Stomach (tissue), 9 donors: ENCODE results near the gene PLOD2. TPM values are rescaled to one million over a fixed set of nuclear protein-coding genes. Genes with fewer than 3 reads are reported as not detected.

Source experiments
- DNase-seq, 2 donors: peaks; one replicate each; pipeline versions ENCODE4 v3.0.0 to v3.0.0-alpha.2; 2013 to 2019
- H3K27ac ChIP-seq, 5 donors: fragments of 200-600 bp in 4 of 5; sonication (generic) in 4 of 5; one replicate each; pipeline ENCODE4 v1.5.1; 2013 to 2019; ENCODE audit warnings: mild to moderate bottlenecking in 1 of 5, moderate library complexity in 1 of 5
- H3K27me3 ChIP-seq, 3 donors: fragments of 200-600 bp; sonication (generic); one replicate each; pipeline ENCODE4 v1.5.1; 2017 to 2019; ENCODE audit warnings: mixed run types in 1 of 3
- H3K36me3 ChIP-seq, 4 donors: fragments of 200-600 bp; sonication (generic); 1 replicate in 3 of 4; 2 replicates in 1 of 4; pipeline ENCODE4 v1.5.1; 2016 to 2019
- H3K4me1 ChIP-seq, 4 donors: fragments of 200-600 bp; sonication (generic); one replicate each; pipeline ENCODE4 v1.5.1; 2016 to 2019
- H3K4me3 ChIP-seq, 4 donors: fragments of 200-600 bp; sonication (generic) in 3 of 4; one replicate each; pipeline ENCODE4 v1.5.1; 2016 to 2019; ENCODE audit warnings: mild to moderate bottlenecking in 1 of 4
- H3K9me3 ChIP-seq, 4 donors: fragments of 200-600 bp; sonication (generic); one replicate each; pipeline ENCODE4 v1.5.1; 2016 to 2019
- CTCF ChIP-seq, 7 experiments: fragments of 450-650 bp in 4 of 7; fragments of 200-600 bp in 3 of 7; sonication (generic) in 3 of 7; IDR thresholded peaks; one replicate each; pipeline ENCODE4 v1.5.1; 2016 to 2019; ENCODE audit warnings: antibody characterized with exemption in 7 of 7, control low read depth in 2 of 7, mild to moderate bottlenecking in 1 of 7
- EP300 ChIP-seq: sonication (generic); formaldehyde crosslinking; IDR thresholded peaks from one replicate; pipeline ENCODE4 v1.6.1; 2017; ENCODE audit warnings: antibody characterized with exemption
- POLR2A ChIP-seq, 4 donors: fragments of 450-650 bp; IDR thresholded peaks; one replicate each; pipeline ENCODE4 v1.6.1; 2016; ENCODE audit warnings: antibody characterized with exemption in 4 of 4, control low read depth in 2 of 4, mild to moderate bottlenecking in 1 of 4, moderate library complexity in 1 of 4
- POLR2AphosphoS5 ChIP-seq, 3 donors: sonication (generic); formaldehyde crosslinking; IDR thresholded peaks; one replicate each; pipeline ENCODE4 v1.6.1; 2016; ENCODE audit warnings: antibody characterized with exemption in 3 of 3
- WGBS, 5 donors: extraction: QIAGEN DNeasy Blood & Tissue Kit in 3 of 5; methylation state at CpG; one replicate each; pipeline versions ENCODE4 v1.1.5 to v1.1.7; 2013 to 2018; 5-methylcytosine and 5-hydroxymethylcytosine counted together
- intact Hi-C: fragments of 100-400 bp; cut with DNase I; formaldehyde crosslinking; loops from one replicate; pipeline ENCODE4 v1.15.1; 2023; ENCODE audit warnings: low total_unique reads
- polyA plus RNA-seq, 3 donors: library from polyadenylated mRNA; stranded (reverse); fragments of 200-250 nt; gene quantifications; one replicate each; pipeline ENCODE4 v1.2.3, GENCODE V29; 2013
- total RNA-seq, 5 donors: library from RNA; depleted of rRNA; stranded (reverse); fragments of >200 nt; gene quantifications; one replicate each; pipeline versions ENCODE4 v1.1.0 to v1.2.3, GENCODE V29; 2014 to 2016
- donor health status: healthy with polysubstance abuse.
- donor health status: Bipolar disorder and iron deficiency.
- donor health status: healthy.

Gene PLOD2
- total and polyA plus RNA-seq, 8 donors: 18.1 to 99.5 (median 43.0) TPM

- Histone ChIP-seq H3K36me3 (no peaks in the 10 kb centered on the region), H3K9me3 (no peaks in the 10 kb centered on the region), H3K27ac (peak overlapping the region in 3 of 5 donors; percentile 16 to 43 (median 30)), H3K4me1 (peaks cover 0 to 61% (median 30%) of the 10 kb centered on the region in 4 donors), H3K4me3 (no peak overlapping the region), H3K27me3 (no peaks in the 10 kb centered on the region)
- intact Hi-C loops: no loop called here
- 55 to 80% (median 77%) methylated on average over 3 of the region's 3 CpGs for WGBS, 5 donors
- no peak for TF ChIP-seq CTCF (IDR thresholded peaks at IDR 0.05)
- no peak for TF ChIP-seq POLR2A (IDR thresholded peaks at IDR 0.05)
- TF ChIP-seq EP300: no peak
- TF ChIP-seq POLR2AphosphoS5 (IDR thresholded peaks at IDR 0.05): no peak
- DNase-seq: no peak
These were observed 21.3 kb downstream of the PLOD2 start for GRCh38 chr3:146139586-146140110.

GRCh38 chr3:146138902-146139301 is 22.1 kb downstream of the PLOD2 start:
- TF ChIP-seq POLR2AphosphoS5 (IDR thresholded peaks at IDR 0.05) (peak in 1 of 3 donors; percentile 17), EP300 (no peak)
- intact Hi-C loops: no loop called here
- Histone ChIP-seq H3K4me1 (peaks cover 0 to 59% (median 32%) of the 10 kb centered on the region in 4 donors), H3K27me3 (no peaks in the 10 kb centered on the region), H3K36me3 (no peaks in the 10 kb centered on the region), H3K27ac (peak overlapping the region in 4 of 5 donors; percentile 7 to 43 (median 25)), H3K4me3 (no peak overlapping the region), H3K9me3 (no peaks in the 10 kb centered on the region)
- no peak for DNase-seq
- WGBS, 5 donors: 54 to 86% (median 72%) methylated on average over 2 of the region's 2 CpGs

- H3K4me3 ChIP-seq: no peak overlapping the region
- no peaks in the 10 kb centered on the region for H3K27me3 ChIP-seq
- no peak overlapping the region for H3K27ac ChIP-seq
- intact Hi-C loops: no loop called here
- peaks cover 0 to 47% (median 23%) of the 10 kb centered on the region in 4 donors for H3K4me1 ChIP-seq
- TF ChIP-seq POLR2A (IDR thresholded peaks at IDR 0.05) (no peak), EP300 (no peak), CTCF (IDR thresholded peaks at IDR 0.05) (no peak)
- H3K36me3 ChIP-seq: no peaks in the 10 kb centered on the region
- H3K9me3 ChIP-seq: no peaks in the 10 kb centered on the region
- 88 to 95% (median 90%) methylated on average over 3 of the region's 3 CpGs for WGBS, 5 donors
- no peak for DNase-seq
These were observed 24.3 kb downstream of the PLOD2 start for GRCh38 chr3:146136647-146137046.

GRCh38 chr3:146134348-146135117 is 26.5 kb downstream of the PLOD2 start:
- Histone ChIP-seq H3K4me1 (peaks cover 0 to 33% (median 18%) of the 10 kb centered on the region in 4 donors), H3K4me3 (no peak overlapping the region), H3K27me3 (no peaks in the 10 kb centered on the region), H3K27ac (no peak overlapping the region), H3K9me3 (no peaks in the 10 kb centered on the region), H3K36me3 (no peaks in the 10 kb centered on the region)
- no peak for DNase-seq
- TF ChIP-seq POLR2AphosphoS5 (IDR thresholded peaks at IDR 0.05): no peak
- 40 to 67% (median 46%) methylated on average over 5 of the region's 5 CpGs for WGBS, 5 donors
- intact Hi-C loops: no loop called here

GRCh38 chr3:146133441-146133840 is 27.5 kb downstream of the PLOD2 start:
- TF ChIP-seq POLR2A (IDR thresholded peaks at IDR 0.05) (no peak), POLR2AphosphoS5 (IDR thresholded peaks at IDR 0.05) (no peak), CTCF (IDR thresholded peaks at IDR 0.05) (no peak), EP300 (no peak)
- 74 to 83% (median 75%) methylated on average over 2 of the region's 2 CpGs for WGBS, 5 donors
- intact Hi-C loops: no loop called here
- Histone ChIP-seq H3K27me3 (no peaks in the 10 kb centered on the region), H3K27ac (no peak overlapping the region), H3K36me3 (no peaks in the 10 kb centered on the region), H3K4me1 (peaks cover 0 to 34% (median 17%) of the 10 kb centered on the region in 4 donors), H3K4me3 (no peak overlapping the region), H3K9me3 (no peaks in the 10 kb centered on the region)
- peak in 1 of 2 donors; percentile 64 for DNase-seq
